Lung (tissue), 12 donors: ENCODE data around the gene ZC3H15. TPM values are rescaled to one million over a fixed set of nuclear protein-coding genes. Genes with fewer than 3 reads are reported as not detected.

ENCODE experiments used
- ATAC-seq: fragments of 200-7000 bp; cut with Tn5 transposase; one replicate; pipeline ENCODE4 v1.9.1; 2020; ENCODE audit warnings: moderate number of reproducible peaks; ENCODE audit not compliant: insufficient read depth, low FRiP score
- DNase-seq, 3 donors: peaks; one replicate each; pipeline ENCODE4 v3.0.0-alpha.2; 2013 to 2017
- H3K27ac ChIP-seq, 2 donors: one replicate each; pipeline ENCODE4 v1.5.1; 2013; ENCODE audit warnings: mild to moderate bottlenecking in 2 of 2, moderate library complexity in 2 of 2, control low read depth in 1 of 2, inconsistent platforms in 1 of 2, low read depth in 1 of 2, low read length in 1 of 2
- H3K27me3 ChIP-seq, 3 donors: one replicate each; pipeline ENCODE4 v1.5.1; 2013; ENCODE audit warnings: low read length in 2 of 3; ENCODE audit not compliant: control insufficient read depth in 3 of 3, insufficient read depth in 3 of 3
- H3K36me3 ChIP-seq, 4 donors: one replicate each; pipeline ENCODE4 v1.5.1; 2013; ENCODE audit warnings: low read length in 4 of 4, mild to moderate bottlenecking in 1 of 4, moderate library complexity in 1 of 4; ENCODE audit not compliant: control insufficient read depth in 4 of 4, insufficient read depth in 4 of 4
- H3K4me1 ChIP-seq, 5 donors: one replicate each; pipeline ENCODE4 v1.5.1; 2013; ENCODE audit warnings: low read length in 5 of 5, mild to moderate bottlenecking in 2 of 5, moderate library complexity in 1 of 5; ENCODE audit not compliant: control insufficient read depth in 5 of 5, insufficient read depth in 5 of 5
- H3K4me3 ChIP-seq: one replicate; pipeline ENCODE4 v1.5.1; 2013; ENCODE audit warnings: mild to moderate bottlenecking, control low read depth, moderate library complexity
- H3K9ac ChIP-seq, 2 donors: one replicate each; pipeline ENCODE4 v1.5.1; 2013; ENCODE audit warnings: low read length in 2 of 2, control low read depth in 1 of 2; ENCODE audit not compliant: insufficient read depth in 1 of 2
- H3K9me3 ChIP-seq, 4 donors: one replicate each; pipeline ENCODE4 v1.5.1; 2013; ENCODE audit warnings: low read length in 3 of 4, mild to moderate bottlenecking in 1 of 4, moderate library complexity in 1 of 4; ENCODE audit not compliant: control insufficient read depth in 4 of 4, insufficient read depth in 3 of 4
- CTCF ChIP-seq: IDR thresholded peaks from 2 replicates; pipeline ENCODE4 v1.5.1; 2012; ENCODE audit warnings: mild to moderate bottlenecking; ENCODE audit errors: control extremely low read depth, extremely low read depth
- WGBS, 2 donors: extraction: QIAGEN DNeasy Blood & Tissue Kit; methylation state at CpG; one replicate each; pipeline ENCODE4 v1.1.7; 2013; 5-methylcytosine and 5-hydroxymethylcytosine counted together
- polyA plus RNA-seq, 2 donors: library from polyadenylated mRNA; stranded (reverse); fragments of 200-250 nt; gene quantifications; one replicate each; pipeline ENCODE4 v1.2.1, GENCODE V29; 2013
- total RNA-seq, 2 donors: library from RNA; depleted of rRNA in 1 of 2; stranded (reverse); fragments of >200 nt in 1 of 2; gene quantifications; one replicate each; pipeline ENCODE4 v1.2.1, GENCODE V29; 2014 to 2021
- donor health status: control.
- donor health status: control.
- donor health status: Bipolar disorder and iron deficiency.
- donor health status: healthy.
- donor health status: DM: yes; HTN: yes; CAD: no.

ZC3H15 gene
- total and polyA plus RNA-seq, 4 donors: 33.4 to 74.7 (median 41.7) TPM

GRCh38 chr2:186456941-186457340 lies 29.1 kb upstream of the ZC3H15 start:
- WGBS, 2 donors: 93 to 97% methylated on average over 4 of the region's 4 CpGs
- H3K9me3 ChIP-seq: no peaks in the 10 kb centered on the region
- H3K4me3 ChIP-seq: no peak overlapping the region
- no peaks in the 10 kb centered on the region for H3K27me3 ChIP-seq
- no peak for ATAC-seq
- H3K4me1 ChIP-seq: no peaks in the 10 kb centered on the region
- H3K36me3 ChIP-seq: peaks cover 0 to 7% (median 0%) of the 10 kb centered on the region in 4 donors
- H3K27ac ChIP-seq: no peak overlapping the region
- no peak overlapping the region for H3K9ac ChIP-seq
- DNase-seq: no peak
- no peak for TF ChIP-seq CTCF

- ATAC-seq: no peak
- H3K9ac ChIP-seq: no peak overlapping the region
- no peak overlapping the region for H3K27ac ChIP-seq
- TF ChIP-seq CTCF: no peak
- no peaks in the 10 kb centered on the region for H3K9me3 ChIP-seq
- H3K36me3 ChIP-seq: peaks cover 0 to 7% (median 0%) of the 10 kb centered on the region in 4 donors
- H3K27me3 ChIP-seq: no peaks in the 10 kb centered on the region
- 36 to 45% methylated on average over 3 of the region's 3 CpGs for WGBS, 2 donors
- no peak for DNase-seq
- no peaks in the 10 kb centered on the region for H3K4me1 ChIP-seq
- H3K4me3 ChIP-seq: no peak overlapping the region
Measured at GRCh38 chr2:186457908-186458307, 28.2 kb upstream of the ZC3H15 start.

- Histone ChIP-seq H3K9me3 (no peaks in the 10 kb centered on the region), H3K27me3 (no peaks in the 10 kb centered on the region), H3K27ac (no peak overlapping the region), H3K4me3 (no peak overlapping the region), H3K9ac (no peak overlapping the region), H3K36me3 (peaks cover 0 to 7% (median 0%) of the 10 kb centered on the region in 4 donors), H3K4me1 (no peaks in the 10 kb centered on the region)
- DNase-seq (peak in 2 of 3 donors; percentile 19 to 29), ATAC-seq (no peak)
- whole genome bisulfite sequencing, 2 donors: 81 to 84% methylated on average over 2 of the region's 2 CpGs
- TF ChIP-seq CTCF: no peak
Measured at GRCh38 chr2:186459009-186459408, 27.1 kb upstream of the ZC3H15 start.

- Histone ChIP-seq H3K27me3 (no peaks in the 10 kb centered on the region), H3K9ac (no peak overlapping the region), H3K9me3 (no peaks in the 10 kb centered on the region), H3K36me3 (peaks cover 0 to 7% (median 0%) of the 10 kb centered on the region in 4 donors), H3K27ac (no peak overlapping the region), H3K4me1 (no peaks in the 10 kb centered on the region), H3K4me3 (no peak overlapping the region)
- 38 to 44% methylated on average over 1 of the region's 1 CpG for WGBS, 2 donors
- DNase-seq: peak in 2 of 3 donors; percentile 27 to 49
- no peak for TF ChIP-seq CTCF
- ATAC-seq: no peak
Measured at GRCh38 chr2:186460465-186460864, 25.6 kb upstream of the ZC3H15 start.
